A549 (cell line): ENCODE results near the gene REXO4.

Source experiments
- CEBPB ChIP-seq, 2 experiments: fragments of >200 bp in 1 of 2; sonication (Bioruptor Twin) in 1 of 2; formaldehyde crosslinking in 1 of 2; IDR thresholded peaks; 2 replicates each; pipeline ENCODE4 v1.6.1; 2012 to 2016
- KDM1A ChIP-seq: fragments of 200-600 bp; sonication (generic); IDR thresholded peaks from 2 replicates; pipeline ENCODE4 v1.6.1; 2016; ENCODE audit warnings: low read depth, mild to moderate bottlenecking
- POLR2A ChIP-seq: IDR thresholded peaks from 2 replicates; pipeline ENCODE4 v1.6.1; 2012; ENCODE audit warnings: mild to moderate bottlenecking, low read length
- RAD21 ChIP-seq, 2 experiments: fragments of >200 bp in 1 of 2; sonication (Bioruptor Twin) in 1 of 2; formaldehyde crosslinking in 1 of 2; IDR thresholded peaks in 1 of 2; conservative IDR thresholded peaks in 1 of 2; 2 replicates in 1 of 2; 3 replicates in 1 of 2; pipeline ENCODE4 v1.6.1; 2012 to 2018; ENCODE audit warnings: inconsistent platforms in 1 of 2
- TF ChIP-seq, protein P1 (sequence below): fragments of >200 bp; sonication (Bioruptor Twin); formaldehyde crosslinking; IDR thresholded peaks from 3 replicates; pipeline ENCODE4 v1.5.1; 2016
- TF ChIP-seq, protein P2 (sequence below): IDR thresholded peaks from 2 replicates; pipeline ENCODE4 v1.6.1; 2012; ENCODE audit warnings: low read depth, borderline replicate concordance

DNA sequence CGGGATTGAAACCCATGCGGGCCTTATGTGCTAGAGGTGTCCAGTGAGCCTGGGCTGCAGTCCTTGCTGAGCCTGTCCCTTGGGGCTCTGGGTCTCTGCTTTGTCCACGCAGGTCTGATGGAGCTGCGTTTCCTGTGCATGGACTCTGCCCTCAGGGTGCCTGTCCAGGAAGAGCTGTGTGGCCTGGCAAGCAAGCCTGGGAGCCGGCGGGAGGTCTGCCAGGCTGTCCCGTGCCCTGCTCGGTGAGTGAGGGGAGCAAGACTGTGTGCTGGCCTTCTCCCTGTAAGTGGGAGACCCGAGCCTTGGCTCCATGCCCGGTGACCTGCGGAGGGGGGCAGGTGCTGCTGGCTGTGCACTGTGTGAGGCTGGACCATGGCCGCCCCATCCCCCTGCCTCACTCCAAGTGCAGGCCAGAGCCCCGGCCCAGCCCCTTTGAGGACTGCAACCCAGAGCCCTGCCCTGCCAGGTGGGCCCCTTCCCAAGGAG is 30.7 kb upstream of the REXO4 start:
- TF ChIP-seq, protein P1, sequence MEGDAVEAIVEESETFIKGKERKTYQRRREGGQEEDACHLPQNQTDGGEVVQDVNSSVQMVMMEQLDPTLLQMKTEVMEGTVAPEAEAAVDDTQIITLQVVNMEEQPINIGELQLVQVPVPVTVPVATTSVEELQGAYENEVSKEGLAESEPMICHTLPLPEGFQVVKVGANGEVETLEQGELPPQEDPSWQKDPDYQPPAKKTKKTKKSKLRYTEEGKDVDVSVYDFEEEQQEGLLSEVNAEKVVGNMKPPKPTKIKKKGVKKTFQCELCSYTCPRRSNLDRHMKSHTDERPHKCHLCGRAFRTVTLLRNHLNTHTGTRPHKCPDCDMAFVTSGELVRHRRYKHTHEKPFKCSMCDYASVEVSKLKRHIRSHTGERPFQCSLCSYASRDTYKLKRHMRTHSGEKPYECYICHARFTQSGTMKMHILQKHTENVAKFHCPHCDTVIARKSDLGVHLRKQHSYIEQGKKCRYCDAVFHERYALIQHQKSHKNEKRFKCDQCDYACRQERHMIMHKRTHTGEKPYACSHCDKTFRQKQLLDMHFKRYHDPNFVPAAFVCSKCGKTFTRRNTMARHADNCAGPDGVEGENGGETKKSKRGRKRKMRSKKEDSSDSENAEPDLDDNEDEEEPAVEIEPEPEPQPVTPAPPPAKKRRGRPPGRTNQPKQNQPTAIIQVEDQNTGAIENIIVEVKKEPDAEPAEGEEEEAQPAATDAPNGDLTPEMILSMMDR: no peak
- TF ChIP-seq POLR2A: no peak
- no peak for TF ChIP-seq KDM1A
- TF ChIP-seq, protein P2, sequence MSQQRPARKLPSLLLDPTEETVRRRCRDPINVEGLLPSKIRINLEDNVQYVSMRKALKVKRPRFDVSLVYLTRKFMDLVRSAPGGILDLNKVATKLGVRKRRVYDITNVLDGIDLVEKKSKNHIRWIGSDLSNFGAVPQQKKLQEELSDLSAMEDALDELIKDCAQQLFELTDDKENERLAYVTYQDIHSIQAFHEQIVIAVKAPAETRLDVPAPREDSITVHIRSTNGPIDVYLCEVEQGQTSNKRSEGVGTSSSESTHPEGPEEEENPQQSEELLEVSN: no peak
- no peak for TF ChIP-seq RAD21 (conservative IDR thresholded peaks at IDR 0.05 in 1 of 2, IDR thresholded peaks at IDR 0.05 in 1 of 2)
- no peak for TF ChIP-seq CEBPB (IDR thresholded peaks at IDR 0.05)
